ENCODE results near the gene RAB30.
A peak's percentile ranks its signal among the peaks of the same experiment; 100 is the strongest.
"Not testable (repeated sequence)": the region's sequence is repeated elsewhere in the genome, so short reads cannot be mapped to it uniquely, and the experiment has no call there.

The RAB30 gene

GRCh38 chr11:82981852-82982251, 89.8 kb downstream of the RAB30 start:
- no peak for DNase-seq (ENCODE audit: low spot score)

DNA sequence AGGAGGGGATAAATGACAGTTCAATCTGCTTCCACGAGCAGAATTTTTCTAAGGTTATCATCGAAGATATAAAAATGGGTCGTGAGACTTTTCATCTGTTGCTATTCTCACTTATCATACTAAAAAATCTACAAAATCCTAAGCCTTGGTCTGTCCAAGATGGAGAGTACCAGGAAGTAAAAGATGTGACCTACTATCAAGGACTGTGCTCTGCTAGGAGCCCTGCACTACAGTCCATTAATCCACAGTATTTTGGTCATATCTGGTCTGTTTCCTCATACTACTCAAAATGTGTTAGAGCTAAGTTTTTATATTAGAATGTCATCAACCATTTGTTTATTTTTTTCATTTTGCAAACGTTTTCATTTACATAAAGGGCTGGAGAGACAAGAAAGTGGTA, 90.8 kb downstream of the RAB30 start:
- no peak for DNase-seq (ENCODE audit: low spot score)

GRCh38 chr11:82980292-82980691, 91.4 kb downstream of the RAB30 start:
- no peak for DNase-seq (ENCODE audit: low spot score)

DNA sequence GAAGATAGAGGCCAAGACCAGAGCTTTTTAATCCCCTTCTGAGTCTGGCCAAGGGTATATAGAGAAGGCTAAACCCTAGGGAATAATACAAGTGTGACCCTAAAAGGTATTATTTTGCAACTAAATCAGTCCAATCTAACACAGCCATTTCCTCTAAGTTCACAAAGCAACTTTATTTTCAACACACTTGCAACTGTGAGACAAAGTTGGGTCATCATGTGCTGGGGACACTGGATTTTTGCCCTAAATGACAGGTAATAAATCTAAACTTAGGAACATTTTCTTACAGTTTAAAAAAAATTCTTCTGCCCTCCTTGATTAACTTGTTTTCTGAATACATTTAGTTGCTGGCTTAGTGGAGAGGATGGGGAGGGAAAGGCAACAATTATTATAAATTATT, 91.9 kb downstream of the RAB30 start:
- DNase-seq (ENCODE audit: low spot score) = no peak

GRCh38 chr11:82978422-82979099, 93.1 kb downstream of the RAB30 start:
- peak; percentile 8 for DNase-seq (ENCODE audit: low spot score)

GRCh38 chr11:82976786-82977185, 94.9 kb downstream of the RAB30 start:
- no peak for DNase-seq (ENCODE audit: low spot score)

DNA sequence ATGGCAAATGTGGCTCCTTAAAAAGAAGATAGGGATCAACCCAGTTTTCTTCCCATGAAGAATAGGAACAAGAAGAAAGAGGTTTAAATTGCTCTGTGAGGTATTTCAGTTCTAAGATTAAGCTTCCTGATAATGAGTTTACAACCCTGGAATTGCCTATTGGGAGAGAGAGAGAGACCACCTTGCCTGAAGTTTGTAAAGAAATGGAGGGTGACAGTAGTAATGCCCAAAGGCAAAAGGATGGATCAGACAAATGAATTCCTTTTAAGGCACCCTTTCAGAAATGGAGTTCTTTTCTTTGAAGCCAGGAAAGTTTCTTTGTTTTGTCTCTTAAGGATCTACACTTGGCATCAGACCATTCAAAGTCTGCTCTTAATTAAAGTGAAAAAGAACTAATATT, 95.8 kb downstream of the RAB30 start:
- no peak for DNase-seq (ENCODE audit: low spot score)

DNA sequence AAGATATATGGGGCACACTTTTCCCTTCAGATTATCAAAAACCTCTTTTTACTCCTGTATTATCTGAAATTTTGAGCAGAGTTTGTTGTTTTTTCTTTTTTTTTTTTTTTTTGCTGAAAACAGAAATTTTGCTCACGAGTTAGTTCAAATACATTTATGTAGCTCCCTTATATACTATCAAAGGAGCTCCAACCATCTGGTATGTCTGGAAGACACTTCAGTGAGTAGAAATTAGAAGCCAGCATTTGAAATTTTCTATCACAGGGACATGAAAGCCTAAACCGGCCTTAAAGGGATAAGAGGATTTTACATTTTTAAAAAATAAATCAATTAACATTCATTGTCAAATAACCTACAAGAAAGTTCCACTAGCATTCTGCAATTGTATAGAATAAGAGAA, 96.8 kb downstream of the RAB30 start:
- DNase-seq (ENCODE audit: low spot score) = no peak

GRCh38 chr11:82974135-82974534, 97.6 kb downstream of the RAB30 start:
- no peak for DNase-seq (ENCODE audit: low spot score)

- DNase-seq (ENCODE audit: low spot score) = no peak
Measured at GRCh38 chr11:82972103-82972502, 99.6 kb downstream of the RAB30 start.

DNA sequence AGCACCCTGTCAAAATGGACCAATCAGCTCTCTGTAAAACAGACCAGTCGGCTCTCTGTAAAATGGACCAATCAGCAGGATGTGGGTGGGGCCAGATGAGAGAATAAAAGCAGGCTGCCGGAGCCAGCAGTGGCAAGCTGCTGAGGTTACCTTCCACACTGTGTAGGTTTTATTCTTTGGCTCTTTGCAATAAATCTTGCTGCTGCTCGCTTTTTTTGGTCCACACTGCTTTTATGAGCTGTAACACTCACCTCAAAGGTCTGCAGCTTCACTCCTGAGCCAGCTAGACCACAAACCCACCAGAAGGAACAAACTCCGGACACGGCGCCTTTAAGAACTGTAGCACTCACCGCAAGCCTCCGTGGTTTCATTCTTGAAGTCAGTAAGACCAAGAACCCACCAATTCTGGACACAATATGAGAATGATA, 100.2 kb downstream of the RAB30 start:
- not testable (repeated sequence) for DNase-seq (ENCODE audit: low spot score)

DNA sequence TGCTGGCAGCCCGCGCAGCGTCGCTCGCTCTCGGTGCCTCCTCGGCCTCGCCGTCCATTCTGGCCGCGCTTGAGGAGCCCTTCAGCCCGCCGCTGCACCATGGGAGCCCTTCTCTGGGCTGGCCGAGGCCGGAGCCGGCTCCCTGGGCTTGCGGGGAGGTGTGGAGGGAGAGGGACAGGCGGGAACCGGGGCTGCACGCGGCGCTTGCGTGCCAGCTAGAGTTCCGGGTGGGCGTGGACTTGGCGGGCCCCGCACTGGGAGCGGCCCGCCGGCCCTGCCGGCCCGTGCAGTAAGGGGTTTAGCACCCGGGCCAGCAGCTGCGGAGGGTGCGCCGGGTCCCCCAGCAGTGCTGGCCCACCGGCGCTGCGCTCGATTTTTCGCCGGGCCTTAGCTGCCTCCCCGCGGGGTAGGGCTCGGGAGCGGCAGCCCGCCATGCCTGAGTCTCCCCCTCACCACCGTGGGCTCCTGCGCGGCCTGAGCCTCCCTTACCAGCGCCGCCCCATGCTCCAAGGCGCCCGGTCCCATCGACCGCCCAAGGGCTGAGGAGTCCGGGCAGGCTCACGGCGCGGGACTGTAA, 101.1 kb downstream of the RAB30 start:
- not testable (repeated sequence) for DNase-seq (ENCODE audit: low spot score)

DNA sequence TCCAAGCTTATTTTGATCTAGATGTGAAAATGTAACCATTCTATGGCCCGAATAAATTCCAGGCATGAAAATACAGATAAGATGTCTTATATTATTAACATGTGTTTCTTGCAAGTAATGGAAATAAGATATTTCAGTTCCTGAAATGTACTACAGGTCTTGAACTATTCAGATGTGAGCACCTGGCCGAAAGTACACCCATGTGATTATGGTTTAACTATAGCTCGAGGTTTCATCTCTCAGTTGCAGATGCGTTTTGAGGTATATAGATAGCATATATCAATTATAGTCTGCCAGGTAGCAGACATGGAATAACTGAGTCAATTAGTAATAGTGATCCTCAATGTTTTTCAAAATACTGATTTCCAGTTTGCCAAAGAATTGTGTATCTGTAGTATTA, 101.9 kb downstream of the RAB30 start:
- no peak for DNase-seq (ENCODE audit: low spot score)

DNA sequence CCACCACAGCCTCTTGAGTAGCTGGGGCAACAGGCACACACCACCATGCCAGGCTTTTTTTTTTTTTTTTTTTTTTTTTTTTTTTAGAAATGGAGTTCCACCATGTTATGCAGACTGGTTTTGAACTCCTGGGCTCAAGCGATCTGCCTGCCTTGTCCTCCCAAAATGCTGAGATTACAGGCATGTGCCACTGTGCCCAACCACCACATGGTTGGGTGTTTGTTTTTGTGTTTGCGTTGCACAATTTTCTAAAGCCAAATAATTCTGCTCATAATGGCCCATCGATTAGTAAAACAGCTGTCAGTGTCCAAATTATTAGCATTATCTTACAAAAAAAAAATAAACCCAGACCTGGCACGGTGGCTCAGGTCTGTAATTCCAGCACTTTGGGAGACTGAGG, 104.3 kb downstream of the RAB30 start:
- DNase-seq (ENCODE audit: low spot score) = no peak

DNA sequence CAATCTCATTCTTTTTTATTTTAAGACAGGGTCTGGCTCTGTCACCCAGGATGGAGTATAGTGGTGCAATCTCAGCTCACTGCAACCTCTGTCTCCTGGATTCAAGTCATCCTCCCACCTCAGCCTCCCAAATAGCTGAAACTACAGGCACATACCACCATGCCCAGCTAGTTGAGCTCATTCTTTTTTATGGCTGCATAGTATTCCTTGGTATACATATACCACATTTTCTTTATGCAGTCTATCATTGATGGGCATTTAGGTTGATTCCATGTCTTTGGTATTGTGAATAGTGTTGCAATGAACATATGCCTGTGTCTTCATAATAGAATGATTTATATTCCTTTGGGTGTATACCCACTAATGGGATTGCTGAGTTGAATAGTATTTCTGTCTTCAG, 109.7 kb downstream of the RAB30 start:
- DNase-seq (ENCODE audit: low spot score) = not testable (repeated sequence)

- DNase-seq (ENCODE audit: low spot score) = no peak
Measured at GRCh38 chr11:82960779-82961143, 110.9 kb downstream of the RAB30 start.

- no peak for DNase-seq (ENCODE audit: low spot score)
Measured at GRCh38 chr11:82959987-82960778, 111.5 kb downstream of the RAB30 start.

DNA sequence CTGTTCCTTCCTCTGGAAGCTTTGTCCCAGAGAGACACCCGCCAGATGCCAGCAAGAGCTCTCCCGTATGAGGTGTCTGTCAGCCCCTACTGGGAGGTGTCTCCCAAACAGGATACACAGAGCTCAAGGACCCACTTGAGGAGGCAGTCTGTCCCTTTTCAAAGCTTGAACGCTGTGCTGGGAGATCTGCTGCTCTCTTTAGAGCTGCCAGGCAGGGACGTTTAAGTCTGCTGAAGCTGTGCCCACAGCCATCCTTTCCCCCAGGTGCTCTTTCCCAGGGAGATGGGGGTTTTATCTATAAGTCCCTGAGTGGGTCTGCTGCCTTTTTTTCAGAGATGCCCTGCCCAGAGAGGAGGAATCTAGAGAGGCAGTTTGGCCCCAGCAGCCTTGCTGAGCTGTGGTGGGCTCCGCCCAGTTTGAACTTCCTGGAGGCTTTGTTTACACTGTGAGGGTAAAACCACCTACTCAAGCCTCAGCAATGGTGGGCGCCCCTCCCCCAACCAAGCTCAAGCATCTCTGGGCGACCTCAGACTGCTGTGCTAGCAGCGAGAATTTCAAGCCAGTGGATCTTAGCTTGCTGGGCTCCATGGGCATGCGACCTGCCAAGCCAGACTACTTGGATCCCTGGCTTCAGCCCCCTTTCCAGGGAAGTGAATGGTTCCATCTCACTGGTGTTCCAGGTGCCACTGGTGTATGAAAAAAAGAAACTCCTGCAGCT, 115.8 kb downstream of the RAB30 start:
- DNase-seq (ENCODE audit: low spot score) = not testable (repeated sequence)

DNA sequence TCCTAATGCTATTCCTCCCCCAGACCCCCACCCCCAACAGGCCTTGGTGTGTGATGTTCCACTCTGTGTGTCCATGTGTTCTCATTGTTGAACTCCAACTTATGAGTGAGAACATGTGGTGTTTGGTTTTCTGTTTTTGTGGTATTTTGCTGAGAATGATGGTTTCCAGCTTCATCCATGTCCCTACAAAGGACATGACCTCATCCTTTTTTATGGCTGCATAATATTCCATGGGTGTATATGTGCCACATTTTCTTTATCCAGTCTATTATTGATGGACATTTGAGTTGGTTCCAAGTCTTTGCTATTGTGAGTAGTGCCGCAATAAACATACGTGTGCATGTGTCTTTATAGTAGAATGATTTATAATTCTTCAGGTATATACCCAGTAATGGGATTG, 121.2 kb downstream of the RAB30 start:
- not testable (repeated sequence) for DNase-seq (ENCODE audit: low spot score)

- DNase-seq (ENCODE audit: low spot score) = no peak
Measured at GRCh38 chr11:82949352-82949751, 122.3 kb downstream of the RAB30 start.

GRCh38 chr11:82945682-82946081, 126.0 kb downstream of the RAB30 start:
- DNase-seq (ENCODE audit: low spot score) = no peak

- DNase-seq (ENCODE audit: low spot score) = not testable (repeated sequence)
Measured at GRCh38 chr11:82945041-82945440, 126.7 kb downstream of the RAB30 start.

- no peak for DNase-seq (ENCODE audit: low spot score)
Measured at GRCh38 chr11:82944198-82944597, 127.5 kb downstream of the RAB30 start.
